ENCODE data around the gene KRT5.

DNA sequence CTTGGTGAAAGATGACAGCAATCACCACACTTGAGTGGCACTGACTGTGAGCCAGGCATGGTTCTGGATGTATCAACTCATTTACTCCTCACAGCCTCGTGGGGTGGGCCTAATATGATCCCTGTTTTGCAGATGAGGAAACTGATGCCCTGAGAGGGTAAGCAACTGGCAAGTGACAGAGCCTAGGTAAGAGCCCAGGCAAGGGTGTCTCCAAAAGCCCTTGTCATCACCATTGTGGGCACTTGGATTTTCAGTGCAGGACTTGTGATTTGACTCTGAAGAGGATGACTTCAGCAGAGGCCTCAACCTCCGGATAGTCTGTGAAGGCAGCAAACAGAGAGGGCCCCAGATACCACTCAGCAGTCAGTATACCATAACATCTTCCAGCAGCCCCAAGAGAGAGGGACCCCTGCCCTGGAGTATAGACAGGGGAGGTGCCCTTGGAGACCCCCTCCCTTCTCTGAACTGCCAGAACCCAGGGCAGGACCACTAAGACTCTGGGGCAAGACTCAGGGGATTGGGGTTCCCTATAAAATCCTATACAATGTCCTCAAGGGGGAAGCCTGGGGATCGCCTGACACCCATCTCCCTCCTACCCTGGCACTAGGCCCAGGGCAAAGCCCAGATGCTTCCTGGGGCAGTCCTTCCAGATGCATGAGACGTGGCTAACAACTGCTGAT is 7.1 kb upstream of the KRT5 start:
- TF ChIP-seq POLR2AphosphoS5 (IDR thresholded peaks at IDR 0.05; ENCODE audit: low read depth, low read length) = no peak
- TF ChIP-seq POLR2A (IDR thresholded peaks at IDR 0.05; ENCODE audit: low read depth, low read length) = no peak
- TF ChIP-seq TAF1 (IDR thresholded peaks at IDR 0.05; ENCODE audit: borderline replicate concordance, low read depth, low read length) = no peak

Measured in GM12892 (cell line).